H1 (cell line): ENCODE data around the gene KATNAL1. TPM values are rescaled to one million over a fixed set of nuclear protein-coding genes. Genes with fewer than 3 reads are reported as not detected.

Experiments used
- CTCF ChIA-PET: fragments of 300-600 bp; sonication (Branson Sonifier 250); formaldehyde crosslinking; loops from one replicate; lab custom pipeline; 2021; ENCODE audit not compliant: partially characterized antibody; lab: Charles Lee
- POLR2A ChIA-PET: fragments of 300-600 bp; sonication (Branson Sonifier 250); formaldehyde crosslinking; loops from one replicate; lab custom pipeline; 2021; ENCODE audit warnings: inconsistent platforms; ENCODE audit not compliant: partially characterized antibody; lab: Charles Lee
- DNase-seq, 2 experiments: peaks; one replicate each; pipeline versions ENCODE4 v3.0.0 to v3.0.0-alpha.2; 2010 to 2022; ENCODE audit warnings: low spot score in 2 of 2, low read depth in 1 of 2, mixed read lengths in 1 of 2
- FAIRE-seq: peaks from 2 replicates; lab custom pipeline; 2011; peaks lifted over from hg19 to GRCh38; lab: Jason Lieb, UNC
- H2AFZ ChIP-seq: 2 replicates; pipeline ENCODE4 v1.8.1; 2012; ENCODE audit warnings: low read length, inconsistent platforms
- H2AK5ac ChIP-seq: 2 replicates; pipeline ENCODE4 v1.6.1; 2013; ENCODE audit warnings: low read depth, low read length
- H2BK120ac ChIP-seq: replicated peaks from 2 replicates; pipeline ENCODE3; 2013; ENCODE audit warnings: low read depth, low read length, inconsistent platforms
- H2BK12ac ChIP-seq: 2 replicates; pipeline ENCODE4 v1.6.1; 2013; ENCODE audit warnings: low read depth, low read length
- H2BK15ac ChIP-seq: 2 replicates; pipeline ENCODE4 v1.6.1; 2013; ENCODE audit warnings: low read length
- H2BK20ac ChIP-seq: 2 replicates; pipeline ENCODE4 v1.6.1; 2013; ENCODE audit warnings: low read length
- H2BK5ac ChIP-seq: 2 replicates; pipeline ENCODE4 v1.6.1; 2013; ENCODE audit warnings: low read depth, low read length
- H3K14ac ChIP-seq: 2 replicates; pipeline ENCODE4 v1.6.1; 2013; ENCODE audit warnings: inconsistent platforms; ENCODE audit not compliant: insufficient read length
- H3K18ac ChIP-seq: 2 replicates; pipeline ENCODE4 v1.6.1; 2013; ENCODE audit warnings: low read length; ENCODE audit errors: extremely low read depth
- H3K23ac ChIP-seq: 2 replicates; pipeline ENCODE4 v1.6.1; 2013; ENCODE audit warnings: inconsistent platforms; ENCODE audit not compliant: insufficient read length
- H3K23me2 ChIP-seq: 2 replicates; pipeline ENCODE4 v1.6.1; 2013; ENCODE audit warnings: low read depth, low read length
- H3K27ac ChIP-seq: 2 replicates; pipeline ENCODE4 v1.6.1; 2011; ENCODE audit warnings: low read depth, low read length, inconsistent platforms
- H3K27me3 ChIP-seq, 4 experiments: replicated peaks in 1 of 4; 1 replicate in 1 of 4; 2 replicates in 3 of 4; pipeline versions ENCODE4 v1.6.1 to v1.8.1; 2011 to 2013; ENCODE audit warnings: low read length in 3 of 4, mild to moderate bottlenecking in 3 of 4, inconsistent platforms in 2 of 4, mixed read lengths in 2 of 4, moderate library complexity in 1 of 4; ENCODE audit not compliant: control insufficient read depth in 3 of 4, insufficient read depth in 3 of 4; ENCODE audit errors: extremely low read depth in 1 of 4
- H3K36me3 ChIP-seq, 4 experiments: 2 replicates each; pipeline versions ENCODE4 v1.6.1 to v1.8.1; 2011 to 2013; ENCODE audit warnings: mild to moderate bottlenecking in 4 of 4, low read length in 3 of 4, moderate library complexity in 2 of 4, control low read depth in 1 of 4, inconsistent platforms in 1 of 4; ENCODE audit not compliant: insufficient read depth in 4 of 4, control insufficient read depth in 2 of 4
- H3K4ac ChIP-seq: replicated peaks from 2 replicates; pipeline ENCODE3; 2013; ENCODE audit warnings: low read length, low read depth, mixed read lengths, inconsistent platforms; ENCODE audit not compliant: insufficient read length
- H3K4me1 ChIP-seq, 4 experiments: replicated peaks in 1 of 4; 1 replicate in 1 of 4; 2 replicates in 3 of 4; pipeline versions ENCODE4 v1.6.1 to v1.8.1; 2011 to 2013; ENCODE audit warnings: low read length in 3 of 4, inconsistent platforms in 2 of 4, mixed read lengths in 1 of 4; ENCODE audit not compliant: insufficient read depth in 4 of 4, control insufficient read depth in 3 of 4
- H3K4me2 ChIP-seq, 2 experiments: 2 replicates each; pipeline versions ENCODE4 v1.6.1 to v1.8.1; 2011 to 2013; ENCODE audit warnings: low read depth in 2 of 2, low read length in 2 of 2, control low read depth in 1 of 2, inconsistent platforms in 1 of 2, mild to moderate bottlenecking in 1 of 2; ENCODE audit not compliant: insufficient read depth in 1 of 2
- H3K4me3 ChIP-seq, 4 experiments: fragments of 200-600, 300-600 bp in 1 of 4; sonication (generic), shearing (Covaris generic), sonication (Bioruptor Twin) in 1 of 4; 2 replicates each; pipeline versions ENCODE4 v1.5.1 to v1.8.1; 2011 to 2016; ENCODE audit warnings: low read length in 4 of 4, low read depth in 3 of 4, control low read depth in 2 of 4, inconsistent platforms in 2 of 4, mild to moderate bottlenecking in 2 of 4, mixed read lengths in 1 of 4, moderate library complexity in 1 of 4; ENCODE audit not compliant: insufficient read depth in 2 of 4; ENCODE audit errors: extremely low read depth in 1 of 4
- H3K56ac ChIP-seq: replicated peaks from 2 replicates; pipeline ENCODE3; 2013; ENCODE audit warnings: low read depth, mild to moderate bottlenecking, mixed read lengths, low read length, inconsistent platforms; ENCODE audit not compliant: insufficient read length
- H3K79me1 ChIP-seq: 2 replicates; pipeline ENCODE4 v1.6.1; 2013; ENCODE audit warnings: low read depth, low read length, control low read depth
- H3K79me2 ChIP-seq, 2 experiments: 2 replicates each; pipeline versions ENCODE4 v1.6.1 to v1.8.1; 2012 to 2013; ENCODE audit warnings: low read length in 2 of 2, mild to moderate bottlenecking in 2 of 2, inconsistent platforms in 1 of 2; ENCODE audit not compliant: insufficient read depth in 2 of 2, control insufficient read depth in 1 of 2
- H3K9ac ChIP-seq, 4 experiments: replicated peaks in 1 of 4; 1 replicate in 1 of 4; 2 replicates in 3 of 4; pipeline versions ENCODE4 v1.6.1 to v1.8.1; 2011 to 2013; ENCODE audit warnings: low read depth in 3 of 4, low read length in 3 of 4, control low read depth in 2 of 4, mild to moderate bottlenecking in 2 of 4, moderate library complexity in 2 of 4, inconsistent platforms in 1 of 4; ENCODE audit errors: extremely low read depth in 1 of 4
- H3K9me3 ChIP-seq, 2 experiments: 2 replicates each; pipeline versions ENCODE4 v1.6.1 to v1.8.1; 2012 to 2013; ENCODE audit warnings: mild to moderate bottlenecking in 2 of 2, moderate library complexity in 2 of 2, control low read depth in 1 of 2, inconsistent platforms in 1 of 2, low read depth in 1 of 2, low read length in 1 of 2, mixed read lengths in 1 of 2; ENCODE audit not compliant: insufficient read depth in 2 of 2
- H4K20me1 ChIP-seq, 2 experiments: replicated peaks in 1 of 2; 2 replicates each; pipeline versions ENCODE3 to v1.8.1; 2011 to 2013; ENCODE audit warnings: inconsistent platforms in 2 of 2, low read length in 2 of 2, mild to moderate bottlenecking in 1 of 2; ENCODE audit not compliant: insufficient read depth in 2 of 2, control insufficient read depth in 1 of 2
- H4K5ac ChIP-seq: 2 replicates; pipeline ENCODE4 v1.6.1; 2013; ENCODE audit warnings: low read length, low read depth, mixed read lengths, inconsistent platforms; ENCODE audit not compliant: insufficient read length
- H4K8ac ChIP-seq: 2 replicates; pipeline ENCODE4 v1.8.0; 2013; ENCODE audit warnings: mild to moderate bottlenecking, moderate library complexity, low read length, inconsistent platforms; ENCODE audit not compliant: insufficient read depth; ENCODE audit errors: extremely low read depth
- H4K91ac ChIP-seq: replicated peaks from 2 replicates; pipeline ENCODE3; 2013; ENCODE audit warnings: low read length, mixed read lengths, inconsistent platforms; ENCODE audit not compliant: insufficient read length
- ATF3 ChIP-seq: IDR thresholded peaks from 2 replicates; pipeline ENCODE4 v1.6.1; 2011; ENCODE audit warnings: low read depth, mild to moderate bottlenecking, low read length; ENCODE audit not compliant: insufficient read depth
- CHD1 ChIP-seq: IDR thresholded peaks from 2 replicates; pipeline ENCODE4 v1.6.1; 2012; ENCODE audit warnings: low read depth, low read length, improper control_type of control experiment
- GABPA ChIP-seq: IDR thresholded peaks from 2 replicates; pipeline ENCODE4 v1.6.1; 2011; ENCODE audit warnings: mild to moderate bottlenecking, low read length, moderate library complexity, borderline replicate concordance; ENCODE audit not compliant: insufficient read depth
- HDAC6 ChIP-seq: IDR thresholded peaks from one replicate; pipeline ENCODE4 v1.7.1; 2012; ENCODE audit warnings: low read depth, mild to moderate bottlenecking, inconsistent platforms, low read length, moderate library complexity
- JUN ChIP-seq: IDR thresholded peaks from 2 replicates; pipeline ENCODE4 v1.6.1; 2011; ENCODE audit warnings: low read depth, mild to moderate bottlenecking, improper control_type of control experiment, low read length
- KDM1A ChIP-seq: fragments of 200-600, 300-600 bp; sonication (generic); IDR thresholded peaks from 2 replicates; pipeline ENCODE4 v1.7.1; 2016; ENCODE audit warnings: mild to moderate bottlenecking, low read length, borderline replicate concordance
- NANOG ChIP-seq: IDR thresholded peaks from 2 replicates; pipeline ENCODE4 v1.6.1; 2011; ENCODE audit warnings: low read length, low read depth, mild to moderate bottlenecking, inconsistent platforms; ENCODE audit not compliant: insufficient read depth, poor library complexity, severe bottlenecking
- NRF1 ChIP-seq: IDR thresholded peaks from 2 replicates; pipeline ENCODE4 v1.6.1; 2011; ENCODE audit warnings: mild to moderate bottlenecking, low read depth, low read length, improper control_type of control experiment
- RXRA ChIP-seq: IDR thresholded peaks from 2 replicates; pipeline ENCODE4 v1.6.1; 2011; ENCODE audit warnings: low read depth, mild to moderate bottlenecking, low read length, moderate library complexity; ENCODE audit not compliant: insufficient read depth
- SAP30 ChIP-seq: fragments of 300-600 bp; sonication (generic); IDR thresholded peaks from 2 replicates; pipeline ENCODE4 v1.7.1; 2012; ENCODE audit warnings: low read length, moderate library complexity, mild to moderate bottlenecking, inconsistent platforms; ENCODE audit not compliant: insufficient read depth, insufficient replicate concordance
- SIN3A ChIP-seq, 2 experiments: IDR thresholded peaks in 1 of 2; conservative IDR thresholded peaks in 1 of 2; 2 replicates each; pipeline ENCODE4 v1.6.1; 2011 to 2012; ENCODE audit warnings: low read length in 2 of 2, improper control_type of control experiment in 1 of 2, low read depth in 1 of 2, mild to moderate bottlenecking in 1 of 2
- SRF ChIP-seq: IDR thresholded peaks from 2 replicates; pipeline ENCODE4 v1.6.1; 2011; ENCODE audit warnings: mild to moderate bottlenecking, low read depth, low read length, moderate library complexity
- TBP ChIP-seq: IDR thresholded peaks from 2 replicates; pipeline ENCODE4 v1.6.1; 2011; ENCODE audit warnings: low read depth, low read length, improper control_type of control experiment
- YY1 ChIP-seq: IDR thresholded peaks from 2 replicates; pipeline ENCODE4 v1.6.1; 2011; ENCODE audit warnings: low read depth, mild to moderate bottlenecking, low read length
- WGBS, 2 experiments: shearing (Covaris generic) in 1 of 2; methylation state at CpG; one replicate each; pipeline versions ENCODE4 v1.1.6 to v1.1.7; 2013 to 2015; ENCODE audit warnings: low lambda C conversion rate in 2 of 2, mixed read lengths in 2 of 2, inconsistent platforms in 1 of 2, low coverage in 1 of 2, missing lambda C conversion rate in 1 of 2; ENCODE audit not compliant: insufficient replicate concordance in 2 of 2, insufficient coverage in 1 of 2, insufficient read length in 1 of 2; ENCODE audit errors: extremely low coverage in 1 of 2, missing lambda C conversion rate in 1 of 2; 5-methylcytosine and 5-hydroxymethylcytosine counted together
- polyA plus RNA-seq, 7 experiments: library from polyadenylated mRNA; depleted of rRNA in 3 of 7; stranded (reverse) in 5 of 7; unstranded in 2 of 7; fragments of >200 nt in 5 of 7; fragments of 200-250 nt in 2 of 7; gene quantifications; 1 replicate in 5 of 7; 2 replicates in 1 of 7; 4 replicates in 1 of 7; pipeline versions ENCODE4 v1.2.1 to v1.2.3, GENCODE V29; 2011 to 2013; ENCODE audit warnings: missing spikeins in 2 of 7, mixed read lengths in 2 of 7
- total RNA-seq: library from RNA; stranded (reverse); fragmentation: NEBNext Ultra II Directional; extraction: Animal tissue kit (Norgen Biotek cat#: 25700); gene quantifications from 2 replicates; pipeline ENCODE4 v1.2.1, GENCODE V29; 2021

The KATNAL1 gene
- total and polyA plus RNA-seq, 2 of the 8 experiments (the other 6 are each of a cell fraction or from before 2014, with no cell fraction given), result 4.0 to 13.2 TPM

- Histone ChIP-seq H3K27ac (no peak overlapping the region), H3K18ac (no peak overlapping the region), H3K4me2 (no peak overlapping the region), H2AK5ac (no peak overlapping the region), H3K4ac (no peak overlapping the region), H3K23me2 (no peaks in the 10 kb centered on the region), H3K9ac (no peak overlapping the region), H4K8ac (no peak overlapping the region), H3K4me1 (peaks cover 0 to 2% (median 0%) of the 10 kb centered on the region in 4 experiments; a peak in 2 of 7 replicates), H3K27me3 (no peaks in the 10 kb centered on the region), H4K20me1 (no peaks in the 10 kb centered on the region), H3K4me3 (no peak overlapping the region), H2BK120ac (no peak overlapping the region), H3K14ac (no peak overlapping the region), H3K79me1 (no peaks in the 10 kb centered on the region), H3K23ac (no peak overlapping the region), H4K5ac (no peak overlapping the region), H2BK12ac (no peak overlapping the region), H2BK15ac (no peak overlapping the region), H2BK5ac (no peak overlapping the region), H2BK20ac (no peak overlapping the region), H3K79me2 (no peaks in the 10 kb centered on the region), H2AFZ (no peak overlapping the region), H4K91ac (no peak overlapping the region), H3K36me3 (no peaks in the 10 kb centered on the region), H3K9me3 (no peaks in the 10 kb centered on the region), H3K56ac (no peak overlapping the region)
- no peak for FAIRE-seq
- ChIA-PET CTCF (no interaction called here), POLR2A (interaction anchor here (0.6 kb wide), 1 partner anchor 76 kb away, joined by 3 read pairs; no protein-coding TSS in a partner anchor)
- WGBS, 2 experiments, result 83% methylated on average over 2 of the region's 2 CpGs; no CpG with 5 or more reads in 1 of the 2 experiments
- DNase-seq, result no peak
- no peak for TF ChIP-seq RXRA
- TF ChIP-seq YY1, result no peak
- no peak for TF ChIP-seq SIN3A (conservative IDR thresholded peaks at IDR 0.05 in 1 of 2, IDR thresholded peaks at IDR 0.05 in 1 of 2; ENCODE audit: low read depth in 1 of 2, low read length in 2 of 2)
- TF ChIP-seq NANOG, result no peak
- TF ChIP-seq GABPA, result no peak
- no peak for TF ChIP-seq SRF
- no peak for TF ChIP-seq HDAC6
- TF ChIP-seq SAP30, result no peak
- TF ChIP-seq CHD1, result no peak
- TF ChIP-seq JUN, result no peak
- TF ChIP-seq KDM1A, result no peak
- no peak for TF ChIP-seq TBP
- no peak for TF ChIP-seq NRF1
- TF ChIP-seq ATF3, result no peak
These were observed 7.2 kb upstream of the KATNAL1 start for GRCh38 chr13:30314562-30314961.
